SK-N-SH (cell line): Measurements from ENCODE around the gene RGS7.

Experiments used
- CTCF ChIP-seq: fragments of 200-600 bp; sonication (generic); IDR thresholded peaks from 2 replicates; pipeline ENCODE4 v1.6.1; 2017; ENCODE audit warnings: antibody characterized with exemption, mild to moderate bottlenecking, moderate library complexity
- FOXJ3 ChIP-seq: sonication (generic); formaldehyde crosslinking; IDR thresholded peaks from 2 replicates; pipeline ENCODE4 v1.5.1; 2020; ENCODE audit warnings: mild to moderate bottlenecking, missing genetic modification reagents
- IRF3 ChIP-seq: fragments of 150-350 bp; IDR thresholded peaks from 2 replicates; pipeline ENCODE4 v1.6.1; 2016; ENCODE audit warnings: mild to moderate bottlenecking, low read depth, low read length
- MAX ChIP-seq: IDR thresholded peaks from 2 replicates; pipeline ENCODE4 v1.4.0; 2012; ENCODE audit warnings: low read depth
- POLR2AphosphoS5 ChIP-seq: IDR thresholded peaks from 2 replicates; pipeline ENCODE4 v1.6.1; 2012; ENCODE audit warnings: low read depth, low read length
- YY1 ChIP-seq: IDR thresholded peaks from 2 replicates; pipeline ENCODE4 v1.4.0; 2012; ENCODE audit warnings: low read depth, mild to moderate bottlenecking

GRCh38 chr1:240991230-240991629 lies 365.8 kb downstream of the RGS7 start:
- TF ChIP-seq YY1 (no peak), CTCF (no peak), FOXJ3 (no peak), MAX (no peak), IRF3 (no peak), POLR2AphosphoS5 (no peak)
